GM12873 (cell line): ENCODE results near the gene PML.

ENCODE experiments used
- TF ChIP-seq, protein P1 (sequence below): IDR thresholded peaks from 2 replicates; pipeline ENCODE4 v1.5.1; 2012; ENCODE audit warnings: low read depth, mild to moderate bottlenecking, moderate library complexity, low read length, control low read depth; ENCODE audit not compliant: insufficient read depth; ENCODE audit errors: missing control alignments

Gene PML

DNA sequence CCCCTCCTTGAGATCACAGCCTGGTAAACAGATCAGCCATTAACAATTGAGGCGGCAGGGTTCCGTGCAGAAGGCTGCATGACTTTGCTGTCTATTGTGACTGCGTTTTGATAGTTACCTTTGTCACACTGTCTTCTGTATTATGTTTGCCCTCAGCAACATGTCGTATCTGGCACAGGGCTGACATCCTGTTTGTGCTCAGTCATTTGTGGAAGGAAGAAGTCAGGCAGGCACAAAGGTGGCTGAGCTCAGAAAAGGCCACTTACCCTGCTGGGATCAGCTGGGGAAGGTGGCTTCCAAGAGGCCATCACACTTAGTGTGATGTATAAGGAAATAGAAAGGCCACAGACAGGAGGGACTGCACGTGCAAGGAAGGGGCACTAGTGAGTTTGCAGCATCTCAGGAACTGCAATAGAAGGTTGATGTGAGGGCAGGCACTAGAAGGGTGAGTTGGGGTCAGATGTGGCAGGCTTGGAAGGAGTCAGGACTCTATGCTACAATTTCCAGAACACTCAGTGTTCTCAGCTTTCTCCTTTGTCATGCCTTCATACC, 13.4 kb downstream of the PML start:
- TF ChIP-seq, protein P1, sequence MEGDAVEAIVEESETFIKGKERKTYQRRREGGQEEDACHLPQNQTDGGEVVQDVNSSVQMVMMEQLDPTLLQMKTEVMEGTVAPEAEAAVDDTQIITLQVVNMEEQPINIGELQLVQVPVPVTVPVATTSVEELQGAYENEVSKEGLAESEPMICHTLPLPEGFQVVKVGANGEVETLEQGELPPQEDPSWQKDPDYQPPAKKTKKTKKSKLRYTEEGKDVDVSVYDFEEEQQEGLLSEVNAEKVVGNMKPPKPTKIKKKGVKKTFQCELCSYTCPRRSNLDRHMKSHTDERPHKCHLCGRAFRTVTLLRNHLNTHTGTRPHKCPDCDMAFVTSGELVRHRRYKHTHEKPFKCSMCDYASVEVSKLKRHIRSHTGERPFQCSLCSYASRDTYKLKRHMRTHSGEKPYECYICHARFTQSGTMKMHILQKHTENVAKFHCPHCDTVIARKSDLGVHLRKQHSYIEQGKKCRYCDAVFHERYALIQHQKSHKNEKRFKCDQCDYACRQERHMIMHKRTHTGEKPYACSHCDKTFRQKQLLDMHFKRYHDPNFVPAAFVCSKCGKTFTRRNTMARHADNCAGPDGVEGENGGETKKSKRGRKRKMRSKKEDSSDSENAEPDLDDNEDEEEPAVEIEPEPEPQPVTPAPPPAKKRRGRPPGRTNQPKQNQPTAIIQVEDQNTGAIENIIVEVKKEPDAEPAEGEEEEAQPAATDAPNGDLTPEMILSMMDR: no peak

DNA sequence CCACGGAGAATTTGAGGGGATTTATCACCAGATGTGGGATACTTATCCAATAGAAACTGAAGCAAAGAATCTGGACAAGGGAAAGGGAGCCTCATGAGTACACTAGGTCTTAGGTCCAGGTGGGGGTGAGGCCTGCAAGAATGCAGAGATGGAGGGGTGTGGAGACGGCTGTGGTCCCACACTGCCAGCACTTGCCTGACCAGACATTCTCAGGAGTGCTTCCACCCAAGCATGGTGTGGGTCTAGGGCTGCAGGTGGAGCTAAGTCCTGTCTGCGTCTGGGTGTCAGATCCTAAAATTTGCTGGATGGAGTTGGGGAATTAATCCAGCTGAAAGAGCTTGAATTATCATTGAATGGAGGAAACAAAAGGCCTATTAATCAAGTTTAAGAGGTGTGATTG, 14.4 kb downstream of the PML start:
- TF ChIP-seq, protein P1: no peak

DNA sequence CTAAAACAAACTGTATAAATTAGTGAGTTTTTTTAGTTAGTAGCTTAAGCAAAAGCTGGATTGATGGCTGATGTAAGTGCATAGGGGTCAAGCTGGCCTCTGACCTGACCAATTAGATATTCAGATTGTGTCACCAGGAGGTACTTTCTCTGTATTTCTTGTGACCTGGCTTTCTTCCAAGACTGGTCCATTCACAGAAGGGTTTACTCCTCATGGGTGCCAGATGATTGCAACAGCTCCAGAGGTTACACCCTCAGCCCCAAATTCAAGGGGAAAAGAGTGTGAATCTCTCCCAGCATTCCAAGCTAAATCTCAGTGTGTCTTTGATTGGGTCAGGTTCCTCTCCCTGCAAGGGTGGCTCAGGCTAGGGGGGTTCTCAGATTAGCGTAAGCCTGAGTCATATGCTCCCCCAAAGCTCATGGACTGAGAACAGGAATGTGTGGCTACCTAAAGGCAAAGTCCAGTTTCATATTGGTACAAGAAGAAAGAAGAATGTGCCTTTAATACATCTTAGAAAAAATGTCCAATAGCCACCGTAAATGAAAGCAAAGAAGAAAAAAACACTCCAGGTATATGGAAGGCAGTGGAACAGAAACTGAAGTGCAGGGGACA, 16.5 kb downstream of the PML start:
- TF ChIP-seq, protein P1: no peak

DNA sequence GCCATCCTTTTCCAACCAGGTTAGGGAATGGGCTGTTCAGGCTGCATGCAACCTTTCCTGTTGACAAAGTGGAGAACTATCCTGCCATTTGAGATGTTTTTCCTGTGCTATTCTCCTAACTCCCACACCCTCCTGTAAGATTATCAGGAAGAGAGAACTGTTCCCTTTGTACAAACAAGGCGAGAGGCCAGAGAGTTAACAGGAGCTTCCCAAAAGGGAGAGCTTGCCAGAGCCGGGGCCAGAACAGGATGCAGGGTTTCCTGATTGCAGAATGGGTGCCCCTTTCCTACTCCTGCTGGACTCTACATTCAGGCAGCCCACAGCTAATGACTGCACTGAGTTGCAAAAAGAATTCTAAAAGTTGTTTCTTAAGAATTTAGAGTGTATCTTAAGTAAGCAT, 17.1 kb downstream of the PML start:
- TF ChIP-seq, protein P1: no peak

DNA sequence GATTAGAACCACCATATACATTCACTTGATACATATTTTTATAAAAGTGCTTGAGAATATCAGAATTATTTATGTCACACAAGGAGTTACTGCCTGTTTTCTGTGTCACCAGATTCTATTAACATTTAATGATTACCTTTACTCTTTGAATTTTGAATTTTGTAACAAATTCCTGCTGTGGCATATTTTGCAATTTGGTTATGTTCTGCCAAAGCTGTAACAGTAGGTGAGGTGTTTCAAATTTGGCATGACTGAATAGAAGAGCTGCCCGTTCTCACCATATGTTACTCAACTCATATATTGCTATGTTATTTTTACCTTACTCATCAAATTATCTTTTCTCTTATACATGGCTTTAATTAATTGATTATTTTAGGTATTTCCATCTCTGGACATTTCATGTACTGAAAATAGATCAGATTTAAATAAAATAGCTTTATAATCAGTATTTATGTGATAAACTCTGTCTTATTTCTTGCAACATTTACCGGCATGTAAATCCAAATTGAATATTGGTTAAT, 18.9 kb downstream of the PML start:
- TF ChIP-seq, protein P1: no peak

DNA sequence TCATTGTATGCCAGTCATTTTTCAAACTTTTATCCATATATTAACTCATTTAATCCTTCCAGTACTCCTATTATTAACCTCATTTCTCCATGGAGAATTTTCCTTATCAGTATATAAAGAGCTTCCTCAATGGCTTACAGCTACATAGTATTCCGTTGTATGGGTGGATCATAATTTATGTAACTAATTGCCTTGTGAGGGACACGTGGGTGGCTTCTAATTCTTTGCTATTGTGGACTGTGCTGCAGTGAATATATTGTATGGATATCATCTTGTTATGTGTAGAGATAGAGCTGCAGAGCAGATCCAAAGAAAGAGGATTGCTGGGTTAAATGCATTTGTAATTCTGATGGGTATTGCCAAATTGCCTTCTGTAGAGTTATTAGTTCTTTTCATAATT, 25.2 kb downstream of the PML start:
- TF ChIP-seq, protein P1: no peak

DNA sequence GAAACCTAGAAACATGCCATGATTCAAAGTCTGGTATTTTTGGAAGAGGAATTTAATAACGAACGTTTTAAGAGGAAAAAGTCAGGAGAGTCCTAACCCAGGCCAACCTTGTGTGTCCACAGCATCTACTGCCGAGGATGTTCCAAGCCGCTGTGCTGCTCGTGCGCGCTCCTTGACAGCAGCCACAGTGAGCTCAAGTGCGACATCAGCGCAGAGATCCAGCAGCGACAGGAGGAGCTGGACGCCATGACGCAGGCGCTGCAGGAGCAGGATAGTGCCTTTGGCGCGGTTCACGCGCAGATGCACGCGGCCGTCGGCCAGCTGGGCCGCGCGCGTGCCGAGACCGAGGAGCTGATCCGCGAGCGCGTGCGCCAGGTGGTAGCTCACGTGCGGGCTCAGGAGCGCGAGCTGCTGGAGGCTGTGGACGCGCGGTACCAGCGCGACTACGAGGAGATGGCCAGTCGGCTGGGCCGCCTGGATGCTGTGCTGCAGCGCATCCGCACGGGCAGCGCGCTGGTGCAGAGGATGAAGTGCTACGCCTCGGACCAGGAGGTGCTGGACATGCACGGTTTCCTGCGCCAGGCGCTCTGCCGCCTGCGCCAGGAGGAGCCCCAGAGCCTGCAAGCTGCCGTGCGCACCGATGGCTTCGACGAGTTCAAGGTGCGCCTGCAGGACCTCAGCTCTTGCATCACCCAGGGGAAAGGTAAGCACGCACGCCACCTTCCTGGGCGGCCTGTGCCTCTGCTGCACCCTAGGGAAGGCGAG, 28.4 kb downstream of the PML start:
- TF ChIP-seq, protein P1: no peak
